OCI-LY7 (cell line): ENCODE results near the gene ACD.

Experiments used
- EZH2phosphoT487 ChIP-seq: fragments of 200-600 bp; sonication (generic); IDR thresholded peaks from 2 replicates; pipeline ENCODE4 v1.6.1; 2018; ENCODE audit warnings: low read depth, borderline replicate concordance, mild to moderate bottlenecking, mixed run types, antibody characterized with exemption, low read length, moderate library complexity, mixed read lengths
- TF ChIP-seq, protein P1 (sequence below): fragments of 200-600 bp; sonication (generic); conservative IDR thresholded peaks from 2 replicates; pipeline ENCODE4 v1.5.1; 2014; ENCODE audit warnings: mild to moderate bottlenecking, antibody characterized with exemption, low read length, moderate library complexity, mixed read lengths

DNA sequence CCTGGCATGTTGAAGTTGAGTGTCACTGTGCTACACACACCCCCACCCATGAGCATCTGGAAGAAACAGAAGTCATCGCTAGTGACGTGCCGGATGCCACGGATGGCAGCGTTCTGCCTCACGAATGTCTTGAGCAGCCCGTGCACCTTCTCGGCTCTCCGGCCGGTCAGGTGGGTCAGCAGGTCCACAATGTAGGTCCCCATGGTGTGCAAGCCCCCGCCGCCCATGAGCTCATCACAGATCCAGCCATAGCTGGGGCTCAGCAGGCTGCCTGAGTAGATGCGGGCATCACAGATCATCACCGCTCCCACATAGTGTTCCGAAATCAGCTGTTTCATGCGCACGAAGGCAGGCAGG is 15.5 kb upstream of the ACD start:
- TF ChIP-seq, protein P1, sequence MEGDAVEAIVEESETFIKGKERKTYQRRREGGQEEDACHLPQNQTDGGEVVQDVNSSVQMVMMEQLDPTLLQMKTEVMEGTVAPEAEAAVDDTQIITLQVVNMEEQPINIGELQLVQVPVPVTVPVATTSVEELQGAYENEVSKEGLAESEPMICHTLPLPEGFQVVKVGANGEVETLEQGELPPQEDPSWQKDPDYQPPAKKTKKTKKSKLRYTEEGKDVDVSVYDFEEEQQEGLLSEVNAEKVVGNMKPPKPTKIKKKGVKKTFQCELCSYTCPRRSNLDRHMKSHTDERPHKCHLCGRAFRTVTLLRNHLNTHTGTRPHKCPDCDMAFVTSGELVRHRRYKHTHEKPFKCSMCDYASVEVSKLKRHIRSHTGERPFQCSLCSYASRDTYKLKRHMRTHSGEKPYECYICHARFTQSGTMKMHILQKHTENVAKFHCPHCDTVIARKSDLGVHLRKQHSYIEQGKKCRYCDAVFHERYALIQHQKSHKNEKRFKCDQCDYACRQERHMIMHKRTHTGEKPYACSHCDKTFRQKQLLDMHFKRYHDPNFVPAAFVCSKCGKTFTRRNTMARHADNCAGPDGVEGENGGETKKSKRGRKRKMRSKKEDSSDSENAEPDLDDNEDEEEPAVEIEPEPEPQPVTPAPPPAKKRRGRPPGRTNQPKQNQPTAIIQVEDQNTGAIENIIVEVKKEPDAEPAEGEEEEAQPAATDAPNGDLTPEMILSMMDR = no peak
- TF ChIP-seq EZH2phosphoT487 = no peak
